KBM-7 (cell line): ENCODE data around the gene GCSAM.
A peak's percentile ranks its signal among the peaks of the same experiment; 100 is the strongest.

Experiments
- DNase-seq: peaks from one replicate; pipeline ENCODE4 v3.0.0-alpha.2; 2015
- in situ Hi-C: fragments of 300-500 bp; cut with MboI; formaldehyde crosslinking; loops from 2 replicates; pipeline ENCODE4 v1.14.3; 2020; ENCODE audit warnings: low sequenced_read_pairs, low pct_unique_long_range_greater_than_20kb, mixed read lengths

The GCSAM gene

GRCh38 chr3:112132088-112132487 lies 960 bp downstream of the GCSAM start:
- DNase-seq, result no peak
- in situ Hi-C loops, result loop anchor here (25.0 kb wide), 1 partner anchor 380 kb away; no protein-coding TSS in a partner anchor

- in situ Hi-C loops, result loop anchor here (25.0 kb wide), 1 partner anchor 381 kb away; no protein-coding TSS in a partner anchor
Measured at GRCh38 chr3:112131111-112131510, 1.9 kb downstream of the GCSAM start.

GRCh38 chr3:112130638-112130993 lies 2.4 kb downstream of the GCSAM start:
- no peak for DNase-seq
- in situ Hi-C loops, result loop anchor here (25.0 kb wide), 1 partner anchor 382 kb away; no protein-coding TSS in a partner anchor

More at GRCh38 chr3:112131111-112131510, 1.9 kb downstream of the GCSAM start:
- DNase-seq, result no peak

- DNase-seq, result no peak
- in situ Hi-C loops, result loop anchor here (25.0 kb wide), 1 partner anchor 382 kb away; no protein-coding TSS in a partner anchor
Measured at GRCh38 chr3:112129925-112130637, 3.0 kb downstream of the GCSAM start.

- DNase-seq, result peak; percentile 20
- in situ Hi-C loops, result loop anchor here (25.0 kb wide), 1 partner anchor 383 kb away; no protein-coding TSS in a partner anchor
Measured at GRCh38 chr3:112128843-112129727, 4.0 kb downstream of the GCSAM start.

- in situ Hi-C loops, result loop anchor here (25.0 kb wide), 1 partner anchor 384 kb away; no protein-coding TSS in a partner anchor
Measured at GRCh38 chr3:112127522-112128494, 5.2 kb downstream of the GCSAM start.

GRCh38 chr3:112126511-112126911 lies 6.5 kb downstream of the GCSAM start:
- DNase-seq, result no peak
- in situ Hi-C loops, result loop anchor here (25.0 kb wide), 1 partner anchor 386 kb away; no protein-coding TSS in a partner anchor

More at GRCh38 chr3:112127522-112128494, 5.2 kb downstream of the GCSAM start:
- DNase-seq, result no peak

GRCh38 chr3:112124907-112125607 lies 8.0 kb downstream of the GCSAM start:
- no peak for DNase-seq
- in situ Hi-C loops, result loop anchor here (25.0 kb wide), 1 partner anchor 387 kb away; no protein-coding TSS in a partner anchor

GRCh38 chr3:112123548-112123947 lies 9.5 kb downstream of the GCSAM start:
- DNase-seq, result no peak
- in situ Hi-C loops, result no loop called here

- DNase-seq, result no peak
- in situ Hi-C loops, result no loop called here
Measured at GRCh38 chr3:112122870-112123269, 10.2 kb downstream of the GCSAM start.

- DNase-seq, result no peak
- in situ Hi-C loops, result no loop called here
Measured at GRCh38 chr3:112121577-112122547, 11.2 kb downstream of the GCSAM start.

GRCh38 chr3:112119962-112120836 lies 12.8 kb downstream of the GCSAM start:
- in situ Hi-C loops, result no loop called here

GRCh38 chr3:112117841-112118571 lies 15.0 kb downstream of the GCSAM start:
- in situ Hi-C loops, result no loop called here
- peak; percentile 18 for DNase-seq

More at GRCh38 chr3:112119962-112120836, 12.8 kb downstream of the GCSAM start:
- DNase-seq, result peak; percentile 41

GRCh38 chr3:112117415-112117814 lies 15.6 kb downstream of the GCSAM start:
- no peak for DNase-seq
- in situ Hi-C loops, result no loop called here

- no peak for DNase-seq
- in situ Hi-C loops, result no loop called here
Measured at GRCh38 chr3:112116748-112117186, 16.3 kb downstream of the GCSAM start.
